Endothelial cell of umbilical vein (primary cell): ENCODE data around the gene STAT5B. TPM values are rescaled to one million over a fixed set of nuclear protein-coding genes. Genes with fewer than 3 reads are reported as not detected.
"Not testable (repeated sequence)": the region's sequence is repeated elsewhere in the genome, so short reads cannot be mapped to it uniquely, and the experiment has no call there.

ENCODE experiments used
- BruUV-seq: library from RNA; stranded (reverse); fragments of 400-500 nt; replicated peaks from 2 replicates; lab custom pipeline; 2021; lab: Mats Ljungman, UMichigan
- CTCF ChIA-PET: fragments of 300-600, 350-600 bp; sonication (Branson Sonifier 250); formaldehyde crosslinking; loops from one replicate; lab custom pipeline; 2021; ENCODE audit warnings: antibody characterized with exemption, inconsistent platforms; lab: Charles Lee
- POLR2A ChIA-PET: fragments of 300-600, 350-600 bp; sonication (Branson Sonifier 250); formaldehyde crosslinking; loops from one replicate; lab custom pipeline; 2021; ENCODE audit warnings: antibody characterized with exemption, inconsistent platforms; lab: Charles Lee
- DNase-seq: peaks from one replicate; pipeline ENCODE4 v3.0.0-alpha.2; 2011; ENCODE audit warnings: low read depth, low spot score
- FAIRE-seq: peaks from 2 replicates; lab custom pipeline; 2011; peaks lifted over from hg19 to GRCh38; lab: Jason Lieb, UNC
- H2AFZ ChIP-seq: 2 replicates; pipeline ENCODE4 v1.6.0; 2012; ENCODE audit warnings: low read depth, low read length, control low read depth, inconsistent platforms
- H3K27ac ChIP-seq: 2 replicates; pipeline ENCODE4 v1.5.1; 2011; ENCODE audit warnings: low read depth, mild to moderate bottlenecking, control low read depth, low read length, moderate library complexity; ENCODE audit not compliant: insufficient read depth
- H3K27me3 ChIP-seq, 2 experiments: 2 replicates each; pipeline versions ENCODE4 v1.6.0 to v1.6.1; 2011; ENCODE audit warnings: low read length in 2 of 2, mixed read lengths in 1 of 2; ENCODE audit not compliant: control insufficient read depth in 2 of 2, insufficient read depth in 2 of 2
- H3K36me3 ChIP-seq, 2 experiments: 2 replicates in 1 of 2; 3 replicates in 1 of 2; pipeline ENCODE4 v1.5.1; 2011; ENCODE audit warnings: low read length in 2 of 2, mild to moderate bottlenecking in 1 of 2, moderate library complexity in 1 of 2; ENCODE audit not compliant: control insufficient read depth in 2 of 2, insufficient read depth in 2 of 2; ENCODE audit errors: extremely low read depth in 1 of 2
- H3K4me1 ChIP-seq: 3 replicates; pipeline ENCODE4 v1.5.1; 2011; ENCODE audit warnings: mild to moderate bottlenecking, low read length; ENCODE audit not compliant: control insufficient read depth, insufficient read depth; ENCODE audit errors: extremely low read depth
- H3K4me2 ChIP-seq: 2 replicates; pipeline ENCODE4 v1.6.1; 2011; ENCODE audit warnings: low read length, control low read depth, mixed read lengths; ENCODE audit not compliant: insufficient read depth
- H3K4me3 ChIP-seq, 3 experiments: fragments of 200-600 bp in 1 of 3; sonication (generic), shearing (Covaris generic) in 1 of 3; replicated peaks in 1 of 3; 2 replicates each; pipeline ENCODE4 v1.5.1; 2011 to 2016; ENCODE audit warnings: control low read depth in 3 of 3, low read length in 3 of 3, mild to moderate bottlenecking in 2 of 3, inconsistent platforms in 1 of 3, low read depth in 1 of 3, moderate library complexity in 1 of 3; ENCODE audit not compliant: insufficient read depth in 1 of 3
- H3K79me2 ChIP-seq: 2 replicates; pipeline ENCODE4 v1.6.0; 2012; ENCODE audit warnings: low read length, inconsistent platforms; ENCODE audit not compliant: control insufficient read depth, insufficient read depth
- H3K9ac ChIP-seq: replicated peaks from 2 replicates; pipeline ENCODE3; 2011; ENCODE audit warnings: low read length, control low read depth; ENCODE audit not compliant: insufficient read depth; ENCODE audit errors: extremely low read depth
- H3K9me1 ChIP-seq: replicated peaks from 3 replicates; pipeline ENCODE4 v1.6.0; 2011; ENCODE audit warnings: mild to moderate bottlenecking, low read length; ENCODE audit not compliant: control insufficient read depth, insufficient read depth; ENCODE audit errors: extremely low read depth
- H3K9me3 ChIP-seq: replicated peaks from 2 replicates; pipeline ENCODE4 v1.5.1; 2012; ENCODE audit warnings: low read length, inconsistent platforms; ENCODE audit not compliant: control insufficient read depth, insufficient read depth
- H4K20me1 ChIP-seq: replicated peaks from 2 replicates; pipeline ENCODE3; 2011; ENCODE audit warnings: mild to moderate bottlenecking, low read length; ENCODE audit not compliant: control insufficient read depth, insufficient read depth; ENCODE audit errors: extremely low read depth
- FOS ChIP-seq: IDR thresholded peaks from 2 replicates; pipeline ENCODE4 v1.6.1; 2011; ENCODE audit warnings: mild to moderate bottlenecking, low read length, moderate library complexity, borderline replicate concordance; ENCODE audit not compliant: insufficient read depth
- GATA2 ChIP-seq: IDR thresholded peaks from 2 replicates; pipeline ENCODE4 v1.7.0; 2011; ENCODE audit warnings: low read depth, mild to moderate bottlenecking, moderate library complexity, mixed read lengths, low read length; ENCODE audit not compliant: insufficient read length, insufficient read depth
- POLR2A ChIP-seq: IDR thresholded peaks from 2 replicates; pipeline ENCODE4 v1.6.1; 2012; ENCODE audit warnings: low read depth, mild to moderate bottlenecking, control low read depth, low read length
- POLR2AphosphoS5 ChIP-seq: IDR thresholded peaks from 2 replicates; pipeline ENCODE4 v1.6.1; 2012; ENCODE audit warnings: low read depth, mild to moderate bottlenecking, control low read depth, low read length, moderate library complexity; ENCODE audit not compliant: insufficient read depth
- dilution Hi-C: fragments of 300-500 bp; cut with MboI; formaldehyde crosslinking; loops from one replicate; pipeline ENCODE4 v1.15.0; 2019; ENCODE audit warnings: low sequenced_read_pairs; ENCODE audit not compliant: extremely low pct_ligation_motif_present
- intact Hi-C: fragments of 100-400 bp; cut with micrococcal nuclease; formaldehyde crosslinking; loops from one replicate; pipeline ENCODE4 v1.10.0; 2022
- polyA plus RNA-seq, 4 experiments: library from polyadenylated mRNA; depleted of rRNA in 3 of 4; stranded (reverse) in 3 of 4; unstranded in 1 of 4; fragments of >200 nt; gene quantifications; 2 replicates each; pipeline versions ENCODE4 v1.2.1 to v1.2.3, GENCODE V29; 2011 to 2012; ENCODE audit warnings: missing spikeins in 1 of 4
- total RNA-seq: library from RNA; stranded (reverse); gene quantifications from 2 replicates; pipeline ENCODE4 v1.2.3, GENCODE V29; 2021
- TF ChIP-seq, protein P1 (sequence below): IDR thresholded peaks from 2 replicates; pipeline ENCODE4 v1.6.1; 2011; ENCODE audit not compliant: insufficient read depth, insufficient read length
- TF ChIP-seq, protein P2 (sequence below), 2 donors: IDR thresholded peaks; 1 replicate in 1 of 2; 2 replicates in 1 of 2; pipeline ENCODE4 v1.5.1; 2011; ENCODE audit warnings: low read length in 2 of 2, mild to moderate bottlenecking in 2 of 2, moderate library complexity in 2 of 2, control low read depth in 1 of 2, inconsistent platforms in 1 of 2, low read depth in 1 of 2; ENCODE audit not compliant: insufficient read depth in 1 of 2; ENCODE audit errors: extremely low read depth in 1 of 2

STAT5B gene
- total and polyA plus RNA-seq, 2 donors (not counting 3 experiments of a cell fraction or from before 2014, with no cell fraction given), result 43.3 to 53.7 TPM

DNA sequence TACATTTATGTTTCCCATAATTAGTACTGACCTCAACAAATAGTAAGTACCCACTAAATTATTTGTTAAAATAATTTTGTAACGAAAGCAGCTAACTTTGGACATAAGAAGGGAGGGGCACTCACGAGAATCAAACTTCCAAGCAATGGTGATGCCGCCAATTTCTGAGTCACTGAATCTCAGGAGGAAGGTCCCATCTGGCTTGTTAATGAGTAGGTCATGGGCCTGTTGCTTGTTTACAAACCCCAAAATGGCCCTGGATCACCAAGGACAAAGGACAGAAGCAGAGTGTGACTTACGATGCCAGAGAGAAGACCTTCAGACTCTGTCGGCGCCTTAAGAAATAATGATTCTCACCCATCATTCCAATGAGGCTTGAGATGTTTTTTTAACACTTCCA, 66.1 kb downstream of the STAT5B start:
- H3K9me1 ChIP-seq, result no peaks in the 10 kb centered on the region
- no peak overlapping the region for H2AFZ ChIP-seq
- dilution Hi-C loops, result no loop called here
- BruUV-seq, result no TSS peak
- ChIA-PET CTCF (no interaction called here), POLR2A (no interaction called here)
- no peak for DNase-seq
- H3K27ac ChIP-seq, result no peak overlapping the region
- H3K79me2 ChIP-seq, result no peaks in the 10 kb centered on the region
- H4K20me1 ChIP-seq, result no peaks in the 10 kb centered on the region
- H3K27me3 ChIP-seq, result no peaks in the 10 kb centered on the region
- no peak overlapping the region for H3K9ac ChIP-seq
- no peaks in the 10 kb centered on the region for H3K4me1 ChIP-seq
- peaks cover 8 to 15% of the 10 kb centered on the region in 2 experiments for H3K36me3 ChIP-seq
- no peak overlapping the region for H3K4me2 ChIP-seq
- TF ChIP-seq POLR2A (no peak), FOS (no peak), GATA2 (no peak), POLR2AphosphoS5 (no peak)
- TF ChIP-seq, protein P1, sequence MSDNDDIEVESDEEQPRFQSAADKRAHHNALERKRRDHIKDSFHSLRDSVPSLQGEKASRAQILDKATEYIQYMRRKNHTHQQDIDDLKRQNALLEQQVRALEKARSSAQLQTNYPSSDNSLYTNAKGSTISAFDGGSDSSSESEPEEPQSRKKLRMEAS, result no peak
- TF ChIP-seq, protein P2, sequence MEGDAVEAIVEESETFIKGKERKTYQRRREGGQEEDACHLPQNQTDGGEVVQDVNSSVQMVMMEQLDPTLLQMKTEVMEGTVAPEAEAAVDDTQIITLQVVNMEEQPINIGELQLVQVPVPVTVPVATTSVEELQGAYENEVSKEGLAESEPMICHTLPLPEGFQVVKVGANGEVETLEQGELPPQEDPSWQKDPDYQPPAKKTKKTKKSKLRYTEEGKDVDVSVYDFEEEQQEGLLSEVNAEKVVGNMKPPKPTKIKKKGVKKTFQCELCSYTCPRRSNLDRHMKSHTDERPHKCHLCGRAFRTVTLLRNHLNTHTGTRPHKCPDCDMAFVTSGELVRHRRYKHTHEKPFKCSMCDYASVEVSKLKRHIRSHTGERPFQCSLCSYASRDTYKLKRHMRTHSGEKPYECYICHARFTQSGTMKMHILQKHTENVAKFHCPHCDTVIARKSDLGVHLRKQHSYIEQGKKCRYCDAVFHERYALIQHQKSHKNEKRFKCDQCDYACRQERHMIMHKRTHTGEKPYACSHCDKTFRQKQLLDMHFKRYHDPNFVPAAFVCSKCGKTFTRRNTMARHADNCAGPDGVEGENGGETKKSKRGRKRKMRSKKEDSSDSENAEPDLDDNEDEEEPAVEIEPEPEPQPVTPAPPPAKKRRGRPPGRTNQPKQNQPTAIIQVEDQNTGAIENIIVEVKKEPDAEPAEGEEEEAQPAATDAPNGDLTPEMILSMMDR (IDR thresholded peaks at IDR 0.05; ENCODE audit: extremely low read depth in 1 of 2, insufficient read depth in 1 of 2, low read depth in 1 of 2, low read length in 2 of 2), result no peak
- no peak overlapping the region for H3K4me3 ChIP-seq
- intact Hi-C loops, result no loop called here
- H3K9me3 ChIP-seq, result no peaks in the 10 kb centered on the region
- FAIRE-seq, result no peak

DNA sequence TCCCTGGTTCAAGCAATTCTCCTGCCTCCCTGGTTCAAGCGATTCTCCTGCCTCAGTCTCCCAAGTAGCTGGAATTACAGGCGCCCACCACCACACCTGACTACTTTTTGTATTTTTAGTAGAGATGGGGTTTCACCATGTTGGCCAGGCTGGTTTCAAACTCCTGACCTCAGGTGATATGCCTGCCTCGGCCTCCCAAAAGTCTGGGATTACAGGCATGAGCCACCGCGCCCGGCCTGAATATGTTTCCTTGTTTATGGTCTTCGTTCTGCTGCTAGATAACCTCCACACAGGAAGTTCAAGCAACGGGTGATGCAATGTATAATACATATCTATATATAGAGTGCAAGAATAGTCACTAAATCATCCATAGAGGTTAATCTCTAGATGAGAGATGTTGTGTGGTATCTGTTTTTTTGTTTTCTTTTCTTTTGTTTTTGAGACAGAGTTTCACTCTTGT, 70.0 kb downstream of the STAT5B start:
- CTCF ChIA-PET, H3K4me2 ChIP-seq, BruUV-seq, intact Hi-C loops, H3K79me2 ChIP-seq, H3K9ac ChIP-seq, H4K20me1 ChIP-seq, dilution Hi-C loops, H3K9me1 ChIP-seq, H3K4me3 ChIP-seq, DNase-seq, H3K9me3 ChIP-seq, POLR2A ChIA-PET, H2AFZ ChIP-seq, H3K27me3 ChIP-seq, H3K4me1 ChIP-seq, H3K27ac ChIP-seq: not testable (repeated sequence)
- peaks cover 11 to 16% of the 10 kb centered on the region in 2 experiments for H3K36me3 ChIP-seq
- peak; percentile 15 for FAIRE-seq
